H1 (cell line): ENCODE results near the gene ZNF804B. TPM values are rescaled to one million over a fixed set of nuclear protein-coding genes. Genes with fewer than 3 reads are reported as not detected.

Experiments used
- CTCF ChIA-PET: fragments of 300-600 bp; sonication (Branson Sonifier 250); formaldehyde crosslinking; loops from one replicate; lab custom pipeline; 2021; ENCODE audit not compliant: partially characterized antibody; lab: Charles Lee
- POLR2A ChIA-PET: fragments of 300-600 bp; sonication (Branson Sonifier 250); formaldehyde crosslinking; loops from one replicate; lab custom pipeline; 2021; ENCODE audit warnings: inconsistent platforms; ENCODE audit not compliant: partially characterized antibody; lab: Charles Lee
- DNase-seq, 2 experiments: peaks; one replicate each; pipeline versions ENCODE4 v3.0.0 to v3.0.0-alpha.2; 2010 to 2022; ENCODE audit warnings: low spot score in 2 of 2, low read depth in 1 of 2, mixed read lengths in 1 of 2
- FAIRE-seq: peaks from 2 replicates; lab custom pipeline; 2011; peaks lifted over from hg19 to GRCh38; lab: Jason Lieb, UNC
- H2AFZ ChIP-seq: 2 replicates; pipeline ENCODE4 v1.8.1; 2012; ENCODE audit warnings: low read length, inconsistent platforms
- H2AK5ac ChIP-seq: 2 replicates; pipeline ENCODE4 v1.6.1; 2013; ENCODE audit warnings: low read depth, low read length
- H2BK120ac ChIP-seq: replicated peaks from 2 replicates; pipeline ENCODE3; 2013; ENCODE audit warnings: low read depth, low read length, inconsistent platforms
- H2BK12ac ChIP-seq: 2 replicates; pipeline ENCODE4 v1.6.1; 2013; ENCODE audit warnings: low read depth, low read length
- H2BK15ac ChIP-seq: 2 replicates; pipeline ENCODE4 v1.6.1; 2013; ENCODE audit warnings: low read length
- H2BK20ac ChIP-seq: 2 replicates; pipeline ENCODE4 v1.6.1; 2013; ENCODE audit warnings: low read length
- H2BK5ac ChIP-seq: 2 replicates; pipeline ENCODE4 v1.6.1; 2013; ENCODE audit warnings: low read depth, low read length
- H3K14ac ChIP-seq: 2 replicates; pipeline ENCODE4 v1.6.1; 2013; ENCODE audit warnings: inconsistent platforms; ENCODE audit not compliant: insufficient read length
- H3K18ac ChIP-seq: 2 replicates; pipeline ENCODE4 v1.6.1; 2013; ENCODE audit warnings: low read length; ENCODE audit errors: extremely low read depth
- H3K23ac ChIP-seq: 2 replicates; pipeline ENCODE4 v1.6.1; 2013; ENCODE audit warnings: inconsistent platforms; ENCODE audit not compliant: insufficient read length
- H3K23me2 ChIP-seq: 2 replicates; pipeline ENCODE4 v1.6.1; 2013; ENCODE audit warnings: low read depth, low read length
- H3K27ac ChIP-seq: 2 replicates; pipeline ENCODE4 v1.6.1; 2011; ENCODE audit warnings: low read depth, low read length, inconsistent platforms
- H3K27me3 ChIP-seq, 4 experiments: replicated peaks in 1 of 4; 1 replicate in 1 of 4; 2 replicates in 3 of 4; pipeline versions ENCODE4 v1.6.1 to v1.8.1; 2011 to 2013; ENCODE audit warnings: low read length in 3 of 4, mild to moderate bottlenecking in 3 of 4, inconsistent platforms in 2 of 4, mixed read lengths in 2 of 4, moderate library complexity in 1 of 4; ENCODE audit not compliant: control insufficient read depth in 3 of 4, insufficient read depth in 3 of 4; ENCODE audit errors: extremely low read depth in 1 of 4
- H3K36me3 ChIP-seq, 4 experiments: 2 replicates each; pipeline versions ENCODE4 v1.6.1 to v1.8.1; 2011 to 2013; ENCODE audit warnings: mild to moderate bottlenecking in 4 of 4, low read length in 3 of 4, moderate library complexity in 2 of 4, control low read depth in 1 of 4, inconsistent platforms in 1 of 4; ENCODE audit not compliant: insufficient read depth in 4 of 4, control insufficient read depth in 2 of 4
- H3K4ac ChIP-seq: replicated peaks from 2 replicates; pipeline ENCODE3; 2013; ENCODE audit warnings: low read length, low read depth, mixed read lengths, inconsistent platforms; ENCODE audit not compliant: insufficient read length
- H3K4me1 ChIP-seq, 4 experiments: replicated peaks in 1 of 4; 1 replicate in 1 of 4; 2 replicates in 3 of 4; pipeline versions ENCODE4 v1.6.1 to v1.8.1; 2011 to 2013; ENCODE audit warnings: low read length in 3 of 4, inconsistent platforms in 2 of 4, mixed read lengths in 1 of 4; ENCODE audit not compliant: insufficient read depth in 4 of 4, control insufficient read depth in 3 of 4
- H3K4me2 ChIP-seq, 2 experiments: 2 replicates each; pipeline versions ENCODE4 v1.6.1 to v1.8.1; 2011 to 2013; ENCODE audit warnings: low read depth in 2 of 2, low read length in 2 of 2, control low read depth in 1 of 2, inconsistent platforms in 1 of 2, mild to moderate bottlenecking in 1 of 2; ENCODE audit not compliant: insufficient read depth in 1 of 2
- H3K4me3 ChIP-seq, 4 experiments: fragments of 200-600, 300-600 bp in 1 of 4; sonication (generic), shearing (Covaris generic), sonication (Bioruptor Twin) in 1 of 4; 2 replicates each; pipeline versions ENCODE4 v1.5.1 to v1.8.1; 2011 to 2016; ENCODE audit warnings: low read length in 4 of 4, low read depth in 3 of 4, control low read depth in 2 of 4, inconsistent platforms in 2 of 4, mild to moderate bottlenecking in 2 of 4, mixed read lengths in 1 of 4, moderate library complexity in 1 of 4; ENCODE audit not compliant: insufficient read depth in 2 of 4; ENCODE audit errors: extremely low read depth in 1 of 4
- H3K56ac ChIP-seq: replicated peaks from 2 replicates; pipeline ENCODE3; 2013; ENCODE audit warnings: low read depth, mild to moderate bottlenecking, mixed read lengths, low read length, inconsistent platforms; ENCODE audit not compliant: insufficient read length
- H3K79me1 ChIP-seq: 2 replicates; pipeline ENCODE4 v1.6.1; 2013; ENCODE audit warnings: low read depth, low read length, control low read depth
- H3K79me2 ChIP-seq, 2 experiments: 2 replicates each; pipeline versions ENCODE4 v1.6.1 to v1.8.1; 2012 to 2013; ENCODE audit warnings: low read length in 2 of 2, mild to moderate bottlenecking in 2 of 2, inconsistent platforms in 1 of 2; ENCODE audit not compliant: insufficient read depth in 2 of 2, control insufficient read depth in 1 of 2
- H3K9ac ChIP-seq, 4 experiments: replicated peaks in 1 of 4; 1 replicate in 1 of 4; 2 replicates in 3 of 4; pipeline versions ENCODE4 v1.6.1 to v1.8.1; 2011 to 2013; ENCODE audit warnings: low read depth in 3 of 4, low read length in 3 of 4, control low read depth in 2 of 4, mild to moderate bottlenecking in 2 of 4, moderate library complexity in 2 of 4, inconsistent platforms in 1 of 4; ENCODE audit errors: extremely low read depth in 1 of 4
- H3K9me3 ChIP-seq, 2 experiments: 2 replicates each; pipeline versions ENCODE4 v1.6.1 to v1.8.1; 2012 to 2013; ENCODE audit warnings: mild to moderate bottlenecking in 2 of 2, moderate library complexity in 2 of 2, control low read depth in 1 of 2, inconsistent platforms in 1 of 2, low read depth in 1 of 2, low read length in 1 of 2, mixed read lengths in 1 of 2; ENCODE audit not compliant: insufficient read depth in 2 of 2
- H4K20me1 ChIP-seq, 2 experiments: replicated peaks in 1 of 2; 2 replicates each; pipeline versions ENCODE3 to v1.8.1; 2011 to 2013; ENCODE audit warnings: inconsistent platforms in 2 of 2, low read length in 2 of 2, mild to moderate bottlenecking in 1 of 2; ENCODE audit not compliant: insufficient read depth in 2 of 2, control insufficient read depth in 1 of 2
- H4K5ac ChIP-seq: 2 replicates; pipeline ENCODE4 v1.6.1; 2013; ENCODE audit warnings: low read length, low read depth, mixed read lengths, inconsistent platforms; ENCODE audit not compliant: insufficient read length
- H4K8ac ChIP-seq: 2 replicates; pipeline ENCODE4 v1.8.0; 2013; ENCODE audit warnings: mild to moderate bottlenecking, moderate library complexity, low read length, inconsistent platforms; ENCODE audit not compliant: insufficient read depth; ENCODE audit errors: extremely low read depth
- H4K91ac ChIP-seq: replicated peaks from 2 replicates; pipeline ENCODE3; 2013; ENCODE audit warnings: low read length, mixed read lengths, inconsistent platforms; ENCODE audit not compliant: insufficient read length
- BACH1 ChIP-seq: IDR thresholded peaks from 2 replicates; pipeline ENCODE4 v1.6.1; 2012; ENCODE audit warnings: low read length, improper control_type of control experiment
- CBX5 ChIP-seq: fragments of 300-800, 300-1000 bp; sonication (generic); IDR thresholded peaks from 2 replicates; pipeline ENCODE4 v1.7.1; 2016; ENCODE audit warnings: antibody characterized with exemption, low read length, low read depth
- CBX8 ChIP-seq: fragments of 300-800, 300-1000 bp; sonication (generic); IDR thresholded peaks from 2 replicates; pipeline ENCODE4 v1.7.1; 2016; ENCODE audit warnings: low read depth, low read length, borderline replicate concordance
- CEBPB ChIP-seq: IDR thresholded peaks from 2 replicates; pipeline ENCODE4 v1.6.1; 2012; ENCODE audit warnings: low read depth, low read length
- TAF7 ChIP-seq: optimal IDR thresholded peaks from 2 replicates; pipeline ENCODE3; 2011; ENCODE audit warnings: low read depth, mild to moderate bottlenecking, inconsistent platforms, low read length, moderate library complexity, borderline replicate concordance
- TEAD4 ChIP-seq: IDR thresholded peaks from 2 replicates; pipeline ENCODE4 v1.6.1; 2012; ENCODE audit warnings: low read depth, low read length, inconsistent platforms, mixed read lengths
- WGBS, 2 experiments: shearing (Covaris generic) in 1 of 2; methylation state at CpG; one replicate each; pipeline versions ENCODE4 v1.1.6 to v1.1.7; 2013 to 2015; ENCODE audit warnings: low lambda C conversion rate in 2 of 2, mixed read lengths in 2 of 2, inconsistent platforms in 1 of 2, low coverage in 1 of 2, missing lambda C conversion rate in 1 of 2; ENCODE audit not compliant: insufficient replicate concordance in 2 of 2, insufficient coverage in 1 of 2, insufficient read length in 1 of 2; ENCODE audit errors: extremely low coverage in 1 of 2, missing lambda C conversion rate in 1 of 2; 5-methylcytosine and 5-hydroxymethylcytosine counted together
- polyA plus RNA-seq, 7 experiments: library from polyadenylated mRNA; depleted of rRNA in 3 of 7; stranded (reverse) in 5 of 7; unstranded in 2 of 7; fragments of >200 nt in 5 of 7; fragments of 200-250 nt in 2 of 7; gene quantifications; 1 replicate in 5 of 7; 2 replicates in 1 of 7; 4 replicates in 1 of 7; pipeline versions ENCODE4 v1.2.1 to v1.2.3, GENCODE V29; 2011 to 2013; ENCODE audit warnings: missing spikeins in 2 of 7, mixed read lengths in 2 of 7
- total RNA-seq: library from RNA; stranded (reverse); fragmentation: NEBNext Ultra II Directional; extraction: Animal tissue kit (Norgen Biotek cat#: 25700); gene quantifications from 2 replicates; pipeline ENCODE4 v1.2.1, GENCODE V29; 2021

Gene ZNF804B
- total and polyA plus RNA-seq, 2 of the 8 experiments (the other 6 are each of a cell fraction or from before 2014, with no cell fraction given), result not detected

DNA sequence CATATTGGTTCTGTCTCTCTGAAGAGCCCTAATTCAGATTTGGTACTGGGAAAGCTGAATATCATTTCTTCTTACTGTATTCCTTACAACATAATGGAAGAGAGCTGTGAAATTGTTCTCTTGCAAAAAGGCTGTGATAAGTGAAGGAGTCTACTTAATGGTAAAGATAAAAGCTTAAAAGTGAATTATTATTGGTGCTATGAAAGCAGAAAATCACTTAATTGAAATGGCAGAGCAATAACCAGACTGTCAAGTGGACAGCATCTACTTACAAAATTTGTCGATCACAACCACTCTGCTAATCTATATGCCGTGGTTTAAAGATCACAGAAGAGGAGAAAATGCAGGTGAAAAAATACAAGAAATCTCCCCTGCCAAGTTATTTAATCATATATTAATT lies 300.7 kb downstream of the ZNF804B start:
- Histone ChIP-seq H4K5ac (no peak overlapping the region), H2BK5ac (no peak overlapping the region), H3K4me1 (no peaks in the 10 kb centered on the region), H4K8ac (no peak overlapping the region), H2BK120ac (no peak overlapping the region), H4K20me1 (no peaks in the 10 kb centered on the region), H3K4me3 (no peak overlapping the region), H3K36me3 (no peaks in the 10 kb centered on the region), H2BK15ac (no peak overlapping the region), H4K91ac (no peak overlapping the region), H3K14ac (no peak overlapping the region), H3K18ac (no peak overlapping the region), H3K79me2 (no peaks in the 10 kb centered on the region), H2BK20ac (no peak overlapping the region), H3K4me2 (no peak overlapping the region), H3K23ac (no peak overlapping the region), H3K27ac (no peak overlapping the region), H3K9ac (no peak overlapping the region), H3K27me3 (no peaks in the 10 kb centered on the region), H3K79me1 (no peaks in the 10 kb centered on the region), H3K4ac (no peak overlapping the region), H2AFZ (no peak overlapping the region), H2AK5ac (no peak overlapping the region), H3K9me3 (no peaks in the 10 kb centered on the region), H2BK12ac (no peak overlapping the region), H3K56ac (no peak overlapping the region), H3K23me2 (no peaks in the 10 kb centered on the region; the same call in 1 of the 2 replicates)
- FAIRE-seq, result no peak
- WGBS, 2 experiments, result 94% methylated on average over 2 of the region's 2 CpGs; no CpG with 5 or more reads in 1 of the 2 experiments
- ChIA-PET POLR2A (no interaction called here), CTCF (interaction anchor here (0.7 kb wide), 1 partner anchor 19 kb away, joined by 3 read pairs; no protein-coding TSS in a partner anchor)
- DNase-seq, result no peak
- TF ChIP-seq TAF7, result no peak
- no peak for TF ChIP-seq CBX5
- no peak for TF ChIP-seq BACH1
- no peak for TF ChIP-seq CBX8
- TF ChIP-seq TEAD4, result no peak
- TF ChIP-seq CEBPB, result no peak
